Activated T-cell treated with anti-CD3 and anti-CD28 coated beads, Interleukin-2, amount 50 U/mL, for 72 hours (primary cell): ENCODE results near the gene HNRNPA1. TPM values are rescaled to one million over a fixed set of nuclear protein-coding genes. Genes with fewer than 3 reads are reported as not detected.
"Not testable (repeated sequence)": the region's sequence is repeated elsewhere in the genome, so short reads cannot be mapped to it uniquely, and the experiment has no call there.

Experiments
- ATAC-seq, 2 donors: fragments of 150-1000 bp; cut with Tn5 transposase; replicated peaks in 1 of 2; 2 replicates each; pipeline ENCODE4 v1.10.0; 2021; ENCODE audit warnings: moderate library complexity in 2 of 2, mild to moderate bottlenecking in 1 of 2
- DNase-seq, 2 donors: peaks; one replicate each; pipeline ENCODE4 v3.0.0; 2021 to 2022; ENCODE audit warnings: mixed read lengths in 1 of 2
- H3K27ac Mint-ChIP-seq: one replicate; pipeline ENCODE4 v1.8.0; 2022; ENCODE audit warnings: mild to moderate bottlenecking, moderate library complexity, mixed read lengths
- H3K27me3 Mint-ChIP-seq: one replicate; pipeline ENCODE4 v1.8.0; 2022; ENCODE audit warnings: low read depth, mixed read lengths
- H3K36me3 Mint-ChIP-seq, 2 donors: one replicate each; pipeline ENCODE4 v1.8.0; 2022; ENCODE audit warnings: mixed read lengths in 2 of 2, mild to moderate bottlenecking in 1 of 2; ENCODE audit not compliant: insufficient read depth in 2 of 2
- H3K4me1 Mint-ChIP-seq: one replicate; pipeline ENCODE4 v1.8.0; 2022; ENCODE audit warnings: low read depth, mixed read lengths
- H3K4me3 Mint-ChIP-seq, 2 donors: one replicate each; pipeline ENCODE4 v1.8.0; 2022; ENCODE audit warnings: mild to moderate bottlenecking in 2 of 2, mixed read lengths in 2 of 2, moderate library complexity in 2 of 2
- H3K9me3 Mint-ChIP-seq, 2 donors: one replicate each; pipeline ENCODE4 v1.8.0; 2022; ENCODE audit warnings: mixed read lengths in 2 of 2
- total RNA-seq, 2 donors: library from RNA; stranded (reverse); gene quantifications; one replicate each; pipeline ENCODE4 v1.2.3, GENCODE V29; 2022

Gene HNRNPA1
- total RNA-seq, 2 donors from 2014 or later, result 1,863 to 1,950 TPM

- Mint-ChIP-seq H3K9me3 (no peaks in the 10 kb centered on the region), H3K27ac (no peak within 1 kb of the TSS), H3K27me3 (no peaks in the 10 kb centered on the region), H3K4me1 (peaks cover 72% of the 10 kb centered on the region), H3K4me3 (no peak within 1 kb of the TSS), H3K36me3 (peaks cover 9 to 16% of the 10 kb centered on the region in 2 donors)
- peak; percentile 77 to 78 for ATAC-seq
- DNase-seq, result peak; percentile 99
Observed at GRCh38 chr12:54279632-54280467, 676 bp upstream of the HNRNPA1 start, which contains the start of gene CBX5. Gene CBX5, minus strand, starts transcription at chr12:54280122. Its CDS starts 22,472 bp downstream, at chr12:54257650.

- H3K36me3 Mint-ChIP-seq, result peaks cover 21 to 22% of the 10 kb centered on the region in 2 donors
- H3K9me3 Mint-ChIP-seq, H3K4me3 Mint-ChIP-seq, H3K27ac Mint-ChIP-seq, ATAC-seq, H3K27me3 Mint-ChIP-seq, DNase-seq: not testable (repeated sequence)
- H3K4me1 Mint-ChIP-seq, result peaks cover 72% of the 10 kb centered on the region
Observed at GRCh38 chr12:54281261-54281638, 724 bp downstream of the HNRNPA1 start.

DNA sequence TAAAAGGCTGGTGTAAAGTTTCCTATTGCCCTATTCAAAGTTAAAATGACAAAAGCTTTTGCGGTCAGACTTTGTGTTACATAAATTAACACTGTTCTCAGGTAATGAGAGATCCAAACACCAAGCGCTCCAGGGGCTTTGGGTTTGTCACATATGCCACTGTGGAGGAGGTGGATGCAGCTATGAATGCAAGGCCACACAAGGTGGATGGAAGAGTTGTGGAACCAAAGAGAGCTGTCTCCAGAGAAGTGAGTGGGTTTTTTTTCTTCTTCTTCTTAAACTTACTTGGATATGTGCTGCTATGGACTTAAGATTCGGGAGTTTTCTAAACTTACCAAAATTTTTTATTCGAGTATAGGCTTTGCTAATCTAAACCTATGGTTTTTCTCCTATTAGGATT is 1.2 kb downstream of the HNRNPA1 start:
- H3K9me3 Mint-ChIP-seq, H3K4me3 Mint-ChIP-seq, H3K27me3 Mint-ChIP-seq, ATAC-seq, H3K27ac Mint-ChIP-seq, DNase-seq: not testable (repeated sequence)
- H3K36me3 Mint-ChIP-seq, result peaks cover 22 to 23% of the 10 kb centered on the region in 2 donors
- H3K4me1 Mint-ChIP-seq, result peaks cover 72% of the 10 kb centered on the region

DNA sequence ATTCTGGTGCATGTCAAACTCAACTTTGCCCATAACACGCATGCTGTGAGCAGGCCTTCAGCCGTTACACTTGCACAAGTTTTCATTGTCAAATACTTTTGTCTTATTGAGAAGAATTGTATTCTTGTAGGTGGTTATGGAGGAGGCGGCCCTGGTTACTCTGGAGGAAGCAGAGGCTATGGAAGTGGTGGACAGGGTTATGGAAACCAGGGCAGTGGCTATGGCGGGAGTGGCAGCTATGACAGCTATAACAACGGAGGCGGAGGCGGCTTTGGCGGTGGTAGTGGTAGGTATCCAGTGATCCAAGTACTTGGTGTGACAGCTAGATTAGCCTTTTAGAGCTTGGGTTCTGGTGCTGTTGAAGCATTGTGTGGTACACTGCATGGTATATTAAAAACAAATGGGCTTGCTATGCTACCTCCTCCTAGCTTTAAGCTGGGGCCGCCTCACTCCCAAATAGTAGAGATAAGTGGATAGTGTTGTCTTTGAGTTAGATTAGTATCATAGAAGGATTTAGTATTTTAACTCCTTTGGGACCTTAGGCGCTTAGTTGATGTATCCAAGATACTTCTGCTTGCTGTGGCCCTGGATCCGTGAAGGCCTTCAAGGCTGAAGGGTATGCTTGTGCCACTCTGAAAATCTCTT is 2.5 kb downstream of the HNRNPA1 start:
- ATAC-seq (no peak), DNase-seq (peak in 1 of 2 donors; percentile 46)
- Mint-ChIP-seq H3K27ac (no peak overlapping the region), H3K4me3 (no peak overlapping the region), H3K36me3 (peaks cover 25 to 31% of the 10 kb centered on the region in 2 donors), H3K4me1 (peaks cover 58% of the 10 kb centered on the region), H3K27me3 (no peaks in the 10 kb centered on the region), H3K9me3 (no peaks in the 10 kb centered on the region)

DNA sequence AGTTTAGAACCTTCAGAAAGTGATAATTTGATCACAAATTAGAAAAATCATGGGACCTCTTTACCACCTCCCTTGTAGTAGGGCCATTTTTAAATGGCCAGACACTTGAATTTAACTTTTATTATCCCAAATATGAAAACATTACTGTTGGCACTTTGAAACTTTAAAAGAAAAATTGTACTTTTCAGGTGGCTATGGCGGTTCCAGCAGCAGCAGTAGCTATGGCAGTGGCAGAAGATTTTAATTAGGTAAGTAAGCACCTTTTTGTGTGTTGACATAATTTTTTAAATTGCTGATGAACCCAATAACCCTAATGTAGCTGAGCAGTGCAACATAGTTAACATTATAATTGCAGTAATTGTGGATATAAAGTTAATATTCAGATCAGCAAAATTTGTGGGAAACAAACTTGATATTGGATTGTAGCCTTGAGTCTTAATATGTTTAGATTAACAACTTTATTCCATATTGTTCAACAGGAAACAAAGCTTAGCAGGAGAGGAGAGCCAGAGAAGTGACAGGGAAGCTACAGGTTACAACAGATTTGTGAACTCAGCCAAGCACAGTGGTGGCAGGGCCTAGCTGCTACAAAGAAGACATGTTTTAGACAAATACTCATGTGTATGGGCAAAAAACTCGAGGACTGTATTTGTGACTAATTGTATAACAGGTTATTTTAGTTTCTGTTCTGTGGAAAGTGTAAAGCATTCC is 3.7 kb downstream of the HNRNPA1 start:
- Mint-ChIP-seq H3K4me1 (peaks cover 53% of the 10 kb centered on the region), H3K36me3 (peaks cover 24 to 25% of the 10 kb centered on the region in 2 donors)
- not testable (repeated sequence) for H3K4me3 Mint-ChIP-seq, H3K27me3 Mint-ChIP-seq, DNase-seq, ATAC-seq, H3K27ac Mint-ChIP-seq, H3K9me3 Mint-ChIP-seq

DNA sequence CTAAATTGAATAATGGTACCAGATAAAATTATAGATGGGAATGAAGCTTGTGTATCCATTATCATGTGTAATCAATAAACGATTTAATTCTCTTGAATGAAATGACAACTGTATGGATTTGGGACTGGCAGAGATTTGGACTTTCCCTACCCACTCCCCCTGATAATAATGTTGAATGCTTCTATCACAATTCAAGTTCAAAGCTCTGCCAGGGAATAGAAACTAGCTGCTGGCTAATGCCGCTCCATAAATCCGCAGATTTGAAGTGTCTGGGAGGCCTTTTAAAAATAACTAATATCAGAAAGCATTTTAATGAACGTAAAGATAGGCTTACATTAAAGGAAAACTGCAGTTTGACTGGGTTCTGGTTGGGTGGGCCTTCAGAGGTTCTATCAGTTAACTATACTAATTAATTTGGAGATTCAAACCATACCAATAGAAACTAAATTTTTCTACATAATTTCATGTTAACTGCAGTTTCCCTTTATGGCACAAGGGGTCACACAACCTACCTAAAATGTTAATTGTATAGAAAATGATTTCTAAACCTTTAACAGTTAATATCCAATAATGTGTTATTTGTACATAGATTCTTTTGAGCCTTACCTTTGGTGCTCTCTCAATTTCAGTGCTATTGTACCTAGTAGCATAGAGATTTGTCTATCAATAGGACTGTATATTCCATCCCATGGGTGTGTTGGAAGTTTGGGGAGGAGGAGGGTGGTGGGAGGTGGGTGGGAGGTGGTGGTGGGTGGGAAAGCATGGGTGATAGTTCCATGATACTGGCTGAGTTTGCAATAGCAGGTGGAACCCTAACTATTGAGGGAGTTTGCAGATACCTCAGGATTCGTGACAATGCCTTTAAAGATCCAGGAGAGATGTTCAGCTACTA is 4.9 kb downstream of the HNRNPA1 start:
- Mint-ChIP-seq H3K27me3 (no peaks in the 10 kb centered on the region), H3K4me3 (peak overlapping the region in 1 of 2 donors; percentile 39), H3K4me1 (peaks cover 53% of the 10 kb centered on the region), H3K36me3 (peaks cover 24 to 25% of the 10 kb centered on the region in 2 donors), H3K27ac (no peak overlapping the region), H3K9me3 (no peaks in the 10 kb centered on the region)
- ATAC-seq, result no peak
- DNase-seq, result no peak

DNA sequence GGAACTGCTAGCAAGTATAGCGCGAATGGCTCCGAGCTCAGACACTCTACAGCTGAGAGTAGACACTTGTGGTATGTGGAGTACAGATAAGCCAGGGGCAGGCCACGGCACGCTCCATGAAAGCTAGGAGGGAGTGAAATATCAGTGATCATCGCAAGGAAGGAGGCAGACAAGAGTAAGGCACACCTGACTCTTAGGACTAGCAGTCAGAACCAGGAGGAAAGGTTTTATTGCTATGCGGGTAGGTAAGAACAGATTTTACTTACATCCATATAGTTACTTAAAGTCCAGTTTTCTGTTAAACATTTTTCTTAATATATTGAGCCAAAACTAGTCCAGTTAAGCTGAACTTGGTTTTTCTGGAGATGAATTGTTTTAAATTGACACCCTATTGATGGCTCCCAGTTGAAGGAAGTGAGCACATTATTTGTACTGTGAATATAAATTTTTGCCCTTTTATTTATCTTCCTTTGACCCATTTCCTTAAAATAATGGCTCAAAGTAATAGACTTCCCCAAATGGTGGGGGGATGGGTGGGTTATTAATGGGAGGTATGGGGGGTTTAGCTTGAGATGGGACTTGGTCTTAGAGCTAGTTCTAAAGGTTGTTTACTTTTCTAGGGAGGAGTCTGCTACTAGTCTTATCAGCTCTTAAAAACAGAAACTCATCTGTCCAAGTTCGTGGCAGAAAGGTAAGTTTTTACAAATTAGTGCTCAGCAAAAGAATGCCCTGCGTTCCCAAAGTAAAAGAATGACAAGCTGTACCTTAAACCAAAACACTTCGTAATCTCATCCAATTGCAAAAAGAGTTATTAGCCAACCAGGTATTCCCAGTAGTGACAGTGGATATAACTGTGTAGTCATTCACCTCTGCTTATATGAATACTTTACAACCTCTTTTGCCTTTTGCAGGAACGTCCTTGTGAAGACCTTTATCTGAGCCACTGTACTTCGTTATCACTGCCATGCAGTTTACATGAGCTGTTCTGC is 5.8 kb downstream of the HNRNPA1 start:
- peak overlapping the region in 1 of 2 donors; percentile 39 for H3K4me3 Mint-ChIP-seq
- peaks cover 24 to 25% of the 10 kb centered on the region in 2 donors for H3K36me3 Mint-ChIP-seq
- H3K27ac Mint-ChIP-seq, result peak overlapping the region; percentile 87
- H3K27me3 Mint-ChIP-seq, result no peaks in the 10 kb centered on the region
- peaks cover 53% of the 10 kb centered on the region for H3K4me1 Mint-ChIP-seq
- peak in 1 of 2 donors; percentile 23 for DNase-seq
- peak in 1 of 2 donors; percentile 5 for ATAC-seq
- no peaks in the 10 kb centered on the region for H3K9me3 Mint-ChIP-seq

GRCh38 chr12:54287261-54288157 is 7.0 kb downstream of the HNRNPA1 start:
- Mint-ChIP-seq H3K27ac (peak overlapping the region; percentile 87), H3K4me3 (peak overlapping the region in 1 of 2 donors; percentile 32), H3K27me3 (no peaks in the 10 kb centered on the region)

GRCh38 chr12:54292083-54292930 is 11.8 kb downstream of the HNRNPA1 start:
- Mint-ChIP-seq H3K36me3 (peaks cover under 1 to 2% of the 10 kb centered on the region in 2 donors), H3K27ac (peak overlapping the region; percentile 19), H3K9me3 (no peaks in the 10 kb centered on the region), H3K27me3 (no peaks in the 10 kb centered on the region), H3K4me3 (no peak overlapping the region), H3K4me1 (no peaks in the 10 kb centered on the region)
- peak in 1 of 2 donors; percentile 4 for ATAC-seq
- DNase-seq, result no peak

More at GRCh38 chr12:54287261-54288157, 7.0 kb downstream of the HNRNPA1 start:
- Mint-ChIP-seq H3K9me3 (no peaks in the 10 kb centered on the region), H3K4me1 (peaks cover 42% of the 10 kb centered on the region), H3K36me3 (peaks cover 22 to 24% of the 10 kb centered on the region in 2 donors)
- DNase-seq (peak in 1 of 2 donors; percentile 31), ATAC-seq (peak in 1 of 2 donors; percentile 5)

- DNase-seq, result no peak
- peak overlapping the region; percentile 4 for H3K27ac Mint-ChIP-seq
- no peak overlapping the region for H3K4me3 Mint-ChIP-seq
Observed at GRCh38 chr12:54292931-54293241, 12.4 kb downstream of the HNRNPA1 start.

More at GRCh38 chr12:54292931-54293241, 12.4 kb downstream of the HNRNPA1 start:
- H3K9me3 Mint-ChIP-seq, result no peaks in the 10 kb centered on the region
- peaks cover 3% of the 10 kb centered on the region for H3K4me1 Mint-ChIP-seq
- ATAC-seq, result peak in 1 of 2 donors; percentile 1
- no peaks in the 10 kb centered on the region for H3K36me3 Mint-ChIP-seq
- H3K27me3 Mint-ChIP-seq, result peaks cover 3% of the 10 kb centered on the region
